Thoracic aorta (tissue), 2 donors: ENCODE measurements around the gene RBBP5. TPM values are rescaled to one million over a fixed set of nuclear protein-coding genes. Genes with fewer than 3 reads are reported as not detected.

Experiments
- ATAC-seq: fragments of 150-250 bp; one replicate; pipeline ENCODE4 v1.8.0; 2017; ENCODE audit warnings: low read depth; ENCODE audit not compliant: insufficient number of reproducible peaks, low FRiP score
- DNase-seq: peaks from one replicate; pipeline ENCODE4 v3.0.0-alpha.2; 2020; ENCODE audit warnings: low spot score
- H3K27ac ChIP-seq, 2 donors: fragments of 200-600 bp; sonication (generic); 1 replicate in 1 of 2; 2 replicates in 1 of 2; pipeline ENCODE4 v1.5.1; 2016; ENCODE audit warnings: mild to moderate bottlenecking in 2 of 2, moderate library complexity in 2 of 2
- H3K27me3 ChIP-seq: fragments of 200-600 bp; sonication (generic); replicated peaks from 2 replicates; pipeline ENCODE4 v1.6.0; 2016; ENCODE audit warnings: mild to moderate bottlenecking; ENCODE audit not compliant: insufficient read depth
- H3K36me3 ChIP-seq: fragments of 200-600 bp; sonication (generic); one replicate; pipeline ENCODE4 v1.5.1; 2016
- H3K4me1 ChIP-seq, 2 donors: fragments of 200-600 bp; sonication (generic); 1 replicate in 1 of 2; 2 replicates in 1 of 2; pipeline versions ENCODE4 v1.5.1 to v1.6.0; 2016; ENCODE audit warnings: low read depth in 2 of 2, mild to moderate bottlenecking in 1 of 2; ENCODE audit not compliant: control insufficient read depth in 1 of 2
- H3K4me3 ChIP-seq: fragments of 200-600 bp; sonication (generic); 2 replicates; pipeline ENCODE4 v1.5.1; 2016; ENCODE audit warnings: mild to moderate bottlenecking
- H3K9me3 ChIP-seq: fragments of 200-600 bp; sonication (generic); 2 replicates; pipeline ENCODE4 v1.5.1; 2016
- CTCF ChIP-seq: fragments of 200-600 bp; sonication (generic); IDR thresholded peaks from one replicate; pipeline ENCODE4 v1.5.1; 2019; ENCODE audit warnings: antibody characterized with exemption
- total RNA-seq, 2 donors: library from RNA; depleted of rRNA; stranded (reverse); fragments of >200 nt; gene quantifications; one replicate each; pipeline versions ENCODE4 v1.1.0 to v1.2.3, GENCODE V29; 2016

The RBBP5 gene
- total RNA-seq, 2 donors from 2014 or later, result 9.2 to 13.5 TPM

- ATAC-seq (no peak), DNase-seq (no peak)
- Histone ChIP-seq H3K27me3 (no peaks in the 10 kb centered on the region), H3K27ac (no peak overlapping the region), H3K9me3 (no peaks in the 10 kb centered on the region), H3K4me3 (no peak overlapping the region), H3K4me1 (no peaks in the 10 kb centered on the region), H3K36me3 (no peaks in the 10 kb centered on the region)
- no peak for TF ChIP-seq CTCF
These were observed 53.2 kb downstream of the RBBP5 start for GRCh38 chr1:205068457-205069040.

- no peaks in the 10 kb centered on the region for H3K9me3 ChIP-seq
- H3K27me3 ChIP-seq, result no peaks in the 10 kb centered on the region
- no peak for TF ChIP-seq CTCF
- no peak for DNase-seq
- no peak overlapping the region for H3K4me3 ChIP-seq
- ATAC-seq, result no peak
- H3K36me3 ChIP-seq, result no peaks in the 10 kb centered on the region
- no peaks in the 10 kb centered on the region for H3K4me1 ChIP-seq
- H3K27ac ChIP-seq, result no peak overlapping the region
These were observed 53.8 kb downstream of the RBBP5 start for GRCh38 chr1:205068001-205068400.

- Histone ChIP-seq H3K36me3 (no peaks in the 10 kb centered on the region), H3K27me3 (no peaks in the 10 kb centered on the region), H3K4me1 (no peaks in the 10 kb centered on the region), H3K27ac (no peak overlapping the region), H3K9me3 (no peaks in the 10 kb centered on the region), H3K4me3 (no peak overlapping the region)
- ATAC-seq (no peak), DNase-seq (no peak)
- no peak for TF ChIP-seq CTCF
These were observed 54.7 kb downstream of the RBBP5 start for GRCh38 chr1:205067031-205067430.

GRCh38 chr1:205066141-205066818, 55.5 kb downstream of the RBBP5 start:
- ATAC-seq, result no peak
- no peak for DNase-seq
- Histone ChIP-seq H3K36me3 (no peaks in the 10 kb centered on the region), H3K27ac (no peak overlapping the region), H3K4me3 (no peak overlapping the region), H3K9me3 (no peaks in the 10 kb centered on the region), H3K4me1 (peaks cover 0 to 3% of the 10 kb centered on the region in 2 donors), H3K27me3 (no peaks in the 10 kb centered on the region)
- no peak for TF ChIP-seq CTCF

GRCh38 chr1:205065666-205066065, 56.1 kb downstream of the RBBP5 start:
- H3K27ac ChIP-seq, result no peak overlapping the region
- H3K36me3 ChIP-seq, result no peaks in the 10 kb centered on the region
- no peak overlapping the region for H3K4me3 ChIP-seq
- ATAC-seq (no peak), DNase-seq (no peak)
- peaks cover 0 to 3% of the 10 kb centered on the region in 2 donors for H3K4me1 ChIP-seq
- H3K9me3 ChIP-seq, result no peaks in the 10 kb centered on the region
- H3K27me3 ChIP-seq, result no peaks in the 10 kb centered on the region
- no peak for TF ChIP-seq CTCF
